ENCODE data around the gene PDZD2. TPM values are rescaled to one million over a fixed set of nuclear protein-coding genes. Genes with fewer than 3 reads are reported as not detected.

Gene PDZD2
- total RNA-seq, 4 donors from 2014 or later = 107 to 195 (median 123) TPM

DNA sequence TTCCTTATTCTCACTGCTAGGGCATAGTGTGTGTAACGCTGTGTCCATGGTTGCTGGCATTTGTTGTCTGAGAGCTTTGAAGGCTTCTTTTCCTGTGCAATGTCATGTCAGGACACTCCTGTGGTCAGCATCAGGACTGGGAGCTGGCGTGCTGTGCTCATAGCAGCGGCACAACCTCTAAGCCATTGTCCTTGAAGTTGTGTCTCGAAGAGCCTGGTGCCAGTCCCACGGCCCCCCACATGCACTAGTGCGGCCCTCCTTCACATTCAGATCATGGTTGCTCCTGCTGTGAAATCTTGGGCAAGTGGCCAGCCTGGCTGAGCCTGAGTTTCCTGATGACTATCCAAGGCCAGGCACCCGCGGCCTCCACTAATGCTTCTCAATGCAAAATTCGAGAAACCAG is 32.4 kb downstream of the PDZD2 start:
- Histone ChIP-seq H3K4me1 (no peaks in the 10 kb centered on the region), H3K27ac (no peak overlapping the region), H3K27me3 (no peaks in the 10 kb centered on the region), H3K4me3 (no peak overlapping the region), H3K9me3 (no peaks in the 10 kb centered on the region), H3K36me3 (no peaks in the 10 kb centered on the region)
- WGBS = 93% methylated on average over 5 of the region's 9 CpGs
- DNase-seq (ENCODE audit: low spot score in 2 of 2) = no peak
- TF ChIP-seq, protein P1, sequence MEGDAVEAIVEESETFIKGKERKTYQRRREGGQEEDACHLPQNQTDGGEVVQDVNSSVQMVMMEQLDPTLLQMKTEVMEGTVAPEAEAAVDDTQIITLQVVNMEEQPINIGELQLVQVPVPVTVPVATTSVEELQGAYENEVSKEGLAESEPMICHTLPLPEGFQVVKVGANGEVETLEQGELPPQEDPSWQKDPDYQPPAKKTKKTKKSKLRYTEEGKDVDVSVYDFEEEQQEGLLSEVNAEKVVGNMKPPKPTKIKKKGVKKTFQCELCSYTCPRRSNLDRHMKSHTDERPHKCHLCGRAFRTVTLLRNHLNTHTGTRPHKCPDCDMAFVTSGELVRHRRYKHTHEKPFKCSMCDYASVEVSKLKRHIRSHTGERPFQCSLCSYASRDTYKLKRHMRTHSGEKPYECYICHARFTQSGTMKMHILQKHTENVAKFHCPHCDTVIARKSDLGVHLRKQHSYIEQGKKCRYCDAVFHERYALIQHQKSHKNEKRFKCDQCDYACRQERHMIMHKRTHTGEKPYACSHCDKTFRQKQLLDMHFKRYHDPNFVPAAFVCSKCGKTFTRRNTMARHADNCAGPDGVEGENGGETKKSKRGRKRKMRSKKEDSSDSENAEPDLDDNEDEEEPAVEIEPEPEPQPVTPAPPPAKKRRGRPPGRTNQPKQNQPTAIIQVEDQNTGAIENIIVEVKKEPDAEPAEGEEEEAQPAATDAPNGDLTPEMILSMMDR (IDR thresholded peaks at IDR 0.05) = no peak
- TF ChIP-seq POLR2A (IDR thresholded peaks at IDR 0.05) = no peak
- no peak for TF ChIP-seq EP300 (IDR thresholded peaks at IDR 0.05)
- no peak for TF ChIP-seq POLR2AphosphoS5 (IDR thresholded peaks at IDR 0.05)

DNA sequence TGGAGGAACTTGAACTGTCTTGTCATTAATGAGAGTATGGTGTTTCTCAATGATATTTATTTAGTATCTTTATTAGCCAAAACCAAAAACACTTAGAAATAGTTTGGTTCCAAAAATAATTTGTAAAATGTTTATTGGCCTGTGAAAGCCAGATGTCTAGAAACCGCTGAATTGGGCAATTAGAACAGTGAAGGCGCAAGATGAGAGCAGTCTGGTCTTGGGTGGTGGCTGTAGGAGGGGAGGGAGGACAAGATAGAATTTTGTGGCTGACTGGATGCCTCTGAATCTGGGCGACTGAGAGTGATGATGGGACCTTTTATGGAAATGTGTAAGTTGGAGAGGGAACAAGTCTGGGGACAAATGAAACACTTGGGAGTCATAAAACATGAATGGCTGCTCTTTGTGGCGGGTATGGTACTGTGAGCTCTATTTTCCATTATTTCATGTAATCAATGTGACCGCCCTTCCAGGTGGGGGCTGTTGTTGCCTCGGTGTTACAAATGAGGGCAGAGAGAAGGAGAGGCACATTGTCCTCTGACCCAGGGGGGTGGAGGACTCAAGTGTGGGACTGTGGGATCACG is 35.5 kb downstream of the PDZD2 start:
- 77% methylated on average over 7 of the region's 7 CpGs for WGBS
- Histone ChIP-seq H3K9me3 (no peaks in the 10 kb centered on the region), H3K4me1 (no peaks in the 10 kb centered on the region), H3K27me3 (no peaks in the 10 kb centered on the region), H3K4me3 (no peak overlapping the region), H3K36me3 (no peaks in the 10 kb centered on the region), H3K27ac (no peak overlapping the region)
- DNase-seq (ENCODE audit: low spot score in 2 of 2) = no peak
- TF ChIP-seq POLR2AphosphoS5 (IDR thresholded peaks at IDR 0.05) (no peak), EP300 (IDR thresholded peaks at IDR 0.05) (no peak), POLR2A (IDR thresholded peaks at IDR 0.05) (no peak)
- TF ChIP-seq, protein P1 (IDR thresholded peaks at IDR 0.05) = no peak

DNA sequence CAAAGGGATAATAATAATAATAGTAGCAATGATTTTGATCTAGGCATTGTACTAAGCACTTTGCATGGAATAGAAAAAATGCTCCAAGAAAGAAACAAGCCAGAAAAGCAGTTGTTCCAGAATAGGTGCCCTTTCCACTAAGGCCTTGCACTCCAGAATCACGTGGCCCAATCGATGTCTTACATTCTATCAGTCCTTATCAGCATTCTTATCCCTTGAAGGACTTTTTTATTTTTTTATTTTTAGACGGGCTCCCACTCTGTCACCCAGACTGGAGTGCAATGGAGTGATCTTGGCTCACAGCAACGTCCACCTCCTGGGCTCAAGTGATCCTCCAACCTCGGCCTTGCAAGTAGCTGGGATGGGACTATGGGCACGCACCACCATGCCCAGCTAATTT is 36.5 kb downstream of the PDZD2 start:
- H3K4me1 ChIP-seq = no peaks in the 10 kb centered on the region
- H3K27ac ChIP-seq = no peak overlapping the region
- no peak for TF ChIP-seq POLR2A (IDR thresholded peaks at IDR 0.05)
- no peak for TF ChIP-seq POLR2AphosphoS5 (IDR thresholded peaks at IDR 0.05)
- TF ChIP-seq, protein P1 (IDR thresholded peaks at IDR 0.05) = no peak
- TF ChIP-seq EP300 (IDR thresholded peaks at IDR 0.05) = no peak
- H3K27me3 ChIP-seq = peaks cover 1% of the 10 kb centered on the region
- no peak for DNase-seq (ENCODE audit: low spot score in 2 of 2)
- H3K36me3 ChIP-seq = no peaks in the 10 kb centered on the region
- WGBS = 97% methylated on average over 6 of the region's 6 CpGs
- no peaks in the 10 kb centered on the region for H3K9me3 ChIP-seq
- no peak overlapping the region for H3K4me3 ChIP-seq

DNA sequence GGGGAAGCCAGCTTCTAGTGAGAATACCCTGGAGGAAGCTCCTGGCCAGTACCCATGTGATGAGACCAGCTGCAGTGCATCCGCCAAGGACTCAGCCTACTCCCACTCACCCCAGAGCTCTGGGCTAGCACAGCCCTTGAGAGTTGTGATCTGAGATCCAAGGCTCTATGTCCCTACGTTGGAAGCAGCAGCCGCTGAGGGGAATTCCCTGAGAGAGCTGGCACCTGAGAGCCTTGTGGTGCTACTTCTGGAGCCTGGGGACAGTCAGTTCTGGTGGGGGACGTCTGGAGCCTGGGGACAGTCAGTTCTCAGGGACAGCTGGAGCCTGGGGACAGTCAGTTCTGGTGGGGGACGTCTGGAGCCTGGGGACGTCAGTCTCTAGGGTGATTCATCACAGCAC is 39.2 kb downstream of the PDZD2 start:
- DNase-seq (ENCODE audit: low spot score in 2 of 2) = no peak
- 55% methylated on average over 6 of the region's 6 CpGs for WGBS
- TF ChIP-seq, protein P1 (IDR thresholded peaks at IDR 0.05) = no peak
- TF ChIP-seq POLR2AphosphoS5 (IDR thresholded peaks at IDR 0.05) = no peak
- TF ChIP-seq POLR2A (IDR thresholded peaks at IDR 0.05) = no peak
- H3K27me3 ChIP-seq = peaks cover 3% of the 10 kb centered on the region
- no peaks in the 10 kb centered on the region for H3K9me3 ChIP-seq
- no peaks in the 10 kb centered on the region for H3K36me3 ChIP-seq
- no peaks in the 10 kb centered on the region for H3K4me1 ChIP-seq
- H3K4me3 ChIP-seq = no peak overlapping the region
- H3K27ac ChIP-seq = no peak overlapping the region

DNA sequence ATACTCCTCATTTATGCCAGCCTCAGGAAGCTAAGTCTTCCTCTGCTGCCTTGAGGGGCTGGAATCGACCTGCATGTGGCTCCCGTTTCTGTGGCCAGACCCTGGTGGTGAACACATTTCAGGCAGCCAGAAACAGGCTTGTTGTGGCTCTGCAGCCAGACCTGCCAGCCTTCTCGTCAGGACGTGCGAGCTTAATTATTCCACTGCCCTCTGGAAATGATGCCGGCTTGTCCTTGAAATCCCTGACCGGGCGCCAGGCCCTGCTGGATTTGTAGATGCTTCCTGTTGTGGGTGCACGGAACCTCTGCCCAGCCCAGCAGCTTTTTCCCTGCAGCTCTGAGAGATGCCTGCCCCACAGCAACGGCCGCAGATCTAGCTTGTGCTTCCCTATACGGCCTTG is 41.6 kb downstream of the PDZD2 start:
- H3K4me1 ChIP-seq = no peaks in the 10 kb centered on the region
- no peak for DNase-seq (ENCODE audit: low spot score in 2 of 2)
- 57% methylated on average over 12 of the region's 12 CpGs for whole genome bisulfite sequencing
- peaks cover 3% of the 10 kb centered on the region for H3K27me3 ChIP-seq
- H3K27ac ChIP-seq = no peak overlapping the region
- no peaks in the 10 kb centered on the region for H3K9me3 ChIP-seq
- H3K36me3 ChIP-seq = no peaks in the 10 kb centered on the region
- no peak for TF ChIP-seq POLR2AphosphoS5 (IDR thresholded peaks at IDR 0.05)
- TF ChIP-seq EP300 (IDR thresholded peaks at IDR 0.05) = no peak
- TF ChIP-seq POLR2A (IDR thresholded peaks at IDR 0.05) = no peak
- TF ChIP-seq, protein P1 (IDR thresholded peaks at IDR 0.05) = no peak
- no peak overlapping the region for H3K4me3 ChIP-seq

All from suprapubic skin (tissue), 4 donors.